ENCODE measurements around the gene ASB10. TPM values are rescaled to one million over a fixed set of nuclear protein-coding genes. Genes with fewer than 3 reads are reported as not detected.

The ASB10 gene
- not detected in 2 replicates for total RNA-seq (2014; rRNA removed; shearing (Covaris generic))

- DNase-seq (ENCODE audit: low spot score): no peak
These were observed at the start of gene ASB10 for GRCh38 chr7:151186640-151187408. Gene ASB10, minus strand, starts transcription at chr7:151187250. Its CDS starts 120 bp downstream, at chr7:151187130.

- DNase-seq (ENCODE audit: low spot score): no peak
These were observed 49.4 kb upstream of the ASB10 start for GRCh38 chr7:151236406-151236805.

- no peak for DNase-seq (ENCODE audit: low spot score)
These were observed 48.2 kb upstream of the ASB10 start for GRCh38 chr7:151235091-151235787.

- DNase-seq (ENCODE audit: low spot score): no peak
These were observed 46.8 kb upstream of the ASB10 start for GRCh38 chr7:151233804-151234203.

GRCh38 chr7:151232917-151233701 is 46.1 kb upstream of the ASB10 start:
- peak; percentile 76 for DNase-seq (ENCODE audit: low spot score)

GRCh38 chr7:151232091-151232916 is 45.3 kb upstream of the ASB10 start, which contains the start of gene CHPF2:
Gene CHPF2, plus strand, starts transcription at chr7:151232483. Its CDS starts 1,529 bp downstream, at chr7:151234012.
- peak; percentile 74 for DNase-seq (ENCODE audit: low spot score)

- DNase-seq (ENCODE audit: low spot score): no peak
These were observed 44.0 kb upstream of the ASB10 start for GRCh38 chr7:151231080-151231479.

GRCh38 chr7:151229249-151229648 is 42.2 kb upstream of the ASB10 start:
- DNase-seq (ENCODE audit: low spot score): no peak

GRCh38 chr7:151228024-151228866 is 41.2 kb upstream of the ASB10 start:
- DNase-seq (ENCODE audit: low spot score): no peak

GRCh38 chr7:151226875-151227782 is 40.1 kb upstream of the ASB10 start, which contains the start of gene ABCF2:
Gene ABCF2, minus strand, starts transcription at chr7:151227205. Its CDS starts 747 bp downstream, at chr7:151226458.
- peak; percentile 95 for DNase-seq (ENCODE audit: low spot score)

- no peak for DNase-seq (ENCODE audit: low spot score)
These were observed 39.5 kb upstream of the ASB10 start for GRCh38 chr7:151226560-151226874.

- DNase-seq (ENCODE audit: low spot score): no peak
These were observed 39.0 kb upstream of the ASB10 start for GRCh38 chr7:151225948-151226510.

GRCh38 chr7:151223728-151224127 is 36.7 kb upstream of the ASB10 start:
- DNase-seq (ENCODE audit: low spot score): no peak

- no peak for DNase-seq (ENCODE audit: low spot score)
These were observed 31.1 kb upstream of the ASB10 start for GRCh38 chr7:151218170-151218569.

GRCh38 chr7:151215396-151215795 is 28.3 kb upstream of the ASB10 start:
- no peak for DNase-seq (ENCODE audit: low spot score)

- no peak for DNase-seq (ENCODE audit: low spot score)
These were observed 26.8 kb upstream of the ASB10 start for GRCh38 chr7:151213826-151214225.

GRCh38 chr7:151212626-151213025 is 25.6 kb upstream of the ASB10 start:
- no peak for DNase-seq (ENCODE audit: low spot score)

- no peak for DNase-seq (ENCODE audit: low spot score)
These were observed 24.2 kb upstream of the ASB10 start for GRCh38 chr7:151211155-151211772.
